AG10803 (cell line): ENCODE measurements around the gene COL15A1.
"Not testable (repeated sequence)": the region's sequence is repeated elsewhere in the genome, so short reads cannot be mapped to it uniquely, and the experiment has no call there.

Source experiments
- DNase-seq: peaks from one replicate; pipeline ENCODE4 v3.0.0; 2010; ENCODE audit warnings: low read depth
- H3K4me3 ChIP-seq: 2 replicates; pipeline ENCODE4 v1.5.1; 2011; ENCODE audit warnings: mild to moderate bottlenecking, low read length, control low read depth
- TF ChIP-seq, protein P1 (sequence below): conservative IDR thresholded peaks from 2 replicates; pipeline ENCODE4 v1.5.1; 2011; ENCODE audit warnings: mild to moderate bottlenecking, low read length, control low read depth, inconsistent platforms

COL15A1 gene

DNA sequence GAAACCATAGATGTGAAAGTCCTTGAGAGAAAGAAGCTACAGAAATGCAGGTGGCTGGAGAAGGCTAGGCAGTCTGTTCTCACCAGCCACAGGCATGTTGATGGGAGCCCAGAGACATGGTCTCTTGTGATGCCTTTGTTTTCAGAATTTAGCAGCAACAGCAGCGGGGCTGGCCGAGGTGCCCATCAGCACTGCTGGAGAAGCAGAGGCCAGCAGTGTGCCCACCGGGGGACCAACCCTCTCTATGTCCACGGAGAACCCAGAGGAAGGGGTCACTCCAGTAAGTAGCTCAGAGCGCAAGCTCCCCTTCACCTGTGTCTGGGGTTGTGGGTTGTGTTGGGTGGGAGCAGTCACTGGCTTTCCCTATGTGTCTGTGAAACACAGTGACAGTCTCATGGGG is 59.6 kb downstream of the COL15A1 start:
- no peak overlapping the region for H3K4me3 ChIP-seq
- TF ChIP-seq, protein P1, sequence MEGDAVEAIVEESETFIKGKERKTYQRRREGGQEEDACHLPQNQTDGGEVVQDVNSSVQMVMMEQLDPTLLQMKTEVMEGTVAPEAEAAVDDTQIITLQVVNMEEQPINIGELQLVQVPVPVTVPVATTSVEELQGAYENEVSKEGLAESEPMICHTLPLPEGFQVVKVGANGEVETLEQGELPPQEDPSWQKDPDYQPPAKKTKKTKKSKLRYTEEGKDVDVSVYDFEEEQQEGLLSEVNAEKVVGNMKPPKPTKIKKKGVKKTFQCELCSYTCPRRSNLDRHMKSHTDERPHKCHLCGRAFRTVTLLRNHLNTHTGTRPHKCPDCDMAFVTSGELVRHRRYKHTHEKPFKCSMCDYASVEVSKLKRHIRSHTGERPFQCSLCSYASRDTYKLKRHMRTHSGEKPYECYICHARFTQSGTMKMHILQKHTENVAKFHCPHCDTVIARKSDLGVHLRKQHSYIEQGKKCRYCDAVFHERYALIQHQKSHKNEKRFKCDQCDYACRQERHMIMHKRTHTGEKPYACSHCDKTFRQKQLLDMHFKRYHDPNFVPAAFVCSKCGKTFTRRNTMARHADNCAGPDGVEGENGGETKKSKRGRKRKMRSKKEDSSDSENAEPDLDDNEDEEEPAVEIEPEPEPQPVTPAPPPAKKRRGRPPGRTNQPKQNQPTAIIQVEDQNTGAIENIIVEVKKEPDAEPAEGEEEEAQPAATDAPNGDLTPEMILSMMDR = no peak
- DNase-seq = no peak

GRCh38 chr9:99004115-99004514 is 60.4 kb downstream of the COL15A1 start:
- DNase-seq = no peak
- H3K4me3 ChIP-seq = no peak overlapping the region
- TF ChIP-seq, protein P1 = no peak

GRCh38 chr9:99004717-99005460 is 61.2 kb downstream of the COL15A1 start:
- DNase-seq = no peak
- TF ChIP-seq, protein P1 = no peak
- no peak overlapping the region for H3K4me3 ChIP-seq

DNA sequence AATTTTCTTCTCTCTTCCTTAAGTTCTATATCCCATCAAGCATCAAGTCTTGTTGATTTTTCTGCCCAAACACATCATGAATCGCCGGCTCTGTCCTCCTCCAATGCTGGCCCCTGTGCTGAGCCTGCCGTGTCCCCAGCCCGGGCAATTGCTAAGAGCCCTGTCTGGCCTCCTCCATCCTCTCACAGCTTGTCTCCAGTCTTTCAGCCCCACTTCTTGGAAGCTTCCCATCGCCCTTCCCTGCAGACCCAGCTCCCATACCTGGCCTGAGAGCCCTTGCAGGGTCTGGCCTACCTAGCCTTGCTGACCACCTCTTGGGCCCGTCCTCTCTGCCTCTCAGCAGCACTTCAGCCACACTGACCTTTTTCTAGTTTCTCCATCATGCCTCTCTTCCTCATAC is 61.9 kb downstream of the COL15A1 start:
- H3K4me3 ChIP-seq = no peak overlapping the region
- no peak for DNase-seq
- TF ChIP-seq, protein P1 = no peak

DNA sequence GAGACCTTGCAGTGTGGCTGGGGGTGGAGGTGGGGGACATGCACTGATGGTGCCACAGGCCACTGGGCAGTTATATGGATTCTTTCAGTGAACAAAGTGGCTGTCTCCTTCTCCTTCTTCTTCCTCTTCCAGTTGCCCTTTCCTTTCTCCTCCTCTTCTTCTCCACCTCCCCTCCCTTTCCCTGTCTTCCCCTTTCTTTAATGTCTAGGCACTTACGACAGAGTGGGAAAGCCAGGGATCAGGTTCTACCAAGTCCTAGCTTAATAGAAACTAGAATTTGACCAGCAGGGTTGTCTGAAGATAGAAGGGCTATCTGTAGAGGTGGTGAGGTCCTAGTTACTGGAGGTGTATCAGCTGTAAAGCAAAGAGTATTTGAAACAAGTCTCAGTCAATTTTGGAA is 62.8 kb downstream of the COL15A1 start:
- TF ChIP-seq, protein P1 = no peak
- no peak for DNase-seq
- no peak overlapping the region for H3K4me3 ChIP-seq

GRCh38 chr9:99006979-99007378 is 63.3 kb downstream of the COL15A1 start:
- no peak for DNase-seq
- TF ChIP-seq, protein P1 = no peak
- H3K4me3 ChIP-seq = no peak overlapping the region

- TF ChIP-seq, protein P1 = no peak
- DNase-seq = no peak
- H3K4me3 ChIP-seq = no peak overlapping the region
Observed at GRCh38 chr9:99008203-99008602, 64.5 kb downstream of the COL15A1 start.

DNA sequence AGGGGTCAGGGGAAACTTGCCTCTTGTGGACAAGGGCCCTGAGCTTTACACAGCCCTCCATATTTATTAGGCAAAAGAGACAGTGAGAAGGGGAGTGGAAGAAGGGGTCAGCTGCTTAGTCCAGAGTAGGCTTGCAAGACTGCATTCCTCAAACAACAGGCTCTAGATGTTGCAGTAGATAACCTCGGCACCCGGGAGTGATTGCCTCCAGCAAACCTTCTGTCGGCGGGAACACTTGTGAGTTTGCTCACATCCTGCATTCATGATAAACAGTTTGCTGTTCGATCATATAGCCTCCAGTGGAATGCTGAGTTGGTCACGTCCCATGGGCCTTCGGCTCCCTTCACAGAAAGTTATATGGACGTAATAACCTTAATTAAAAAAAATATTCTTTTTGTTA is 66.7 kb downstream of the COL15A1 start:
- DNase-seq, H3K4me3 ChIP-seq: not testable (repeated sequence)
